T-helper 22 cell (primary cell): ENCODE measurements around the gene TTC23.
"Not testable (repeated sequence)": the region's sequence is repeated elsewhere in the genome, so short reads cannot be mapped to it uniquely, and the experiment has no call there.

ENCODE experiments used
- DNase-seq: peaks from one replicate; pipeline ENCODE4 v3.0.0-alpha.2; 2020; ENCODE audit warnings: low read depth

Gene TTC23

GRCh38 chr15:99192181-99192580 lies 57.2 kb downstream of the TTC23 start:
- not testable (repeated sequence) for DNase-seq

GRCh38 chr15:99187936-99188335 lies 61.4 kb downstream of the TTC23 start:
- DNase-seq: no peak

- DNase-seq: no peak
Measured at GRCh38 chr15:99185414-99186130, 63.8 kb downstream of the TTC23 start.

GRCh38 chr15:99182791-99183190 lies 66.6 kb downstream of the TTC23 start:
- DNase-seq: no peak

GRCh38 chr15:99181545-99181971 lies 67.8 kb downstream of the TTC23 start:
- no peak for DNase-seq

GRCh38 chr15:99180964-99181306 lies 68.4 kb downstream of the TTC23 start:
- DNase-seq: no peak

- DNase-seq: no peak
Measured at GRCh38 chr15:99180086-99180963, 69.1 kb downstream of the TTC23 start.

- DNase-seq: no peak
Measured at GRCh38 chr15:99177679-99178078, 71.7 kb downstream of the TTC23 start.

GRCh38 chr15:99176757-99177156 lies 72.6 kb downstream of the TTC23 start:
- DNase-seq: no peak

- DNase-seq: no peak
Measured at GRCh38 chr15:99174567-99175395, 74.6 kb downstream of the TTC23 start.

GRCh38 chr15:99172989-99173388 lies 76.4 kb downstream of the TTC23 start:
- no peak for DNase-seq

- DNase-seq: no peak
Measured at GRCh38 chr15:99172171-99172570, 77.2 kb downstream of the TTC23 start.

GRCh38 chr15:99170476-99171065 lies 78.8 kb downstream of the TTC23 start:
- DNase-seq: no peak

GRCh38 chr15:99169769-99170311 lies 79.5 kb downstream of the TTC23 start:
- DNase-seq: no peak

GRCh38 chr15:99168601-99169580 lies 80.5 kb downstream of the TTC23 start:
- DNase-seq: no peak

GRCh38 chr15:99167640-99168039 lies 81.7 kb downstream of the TTC23 start:
- no peak for DNase-seq

- no peak for DNase-seq
Measured at GRCh38 chr15:99167201-99167600, 82.2 kb downstream of the TTC23 start.

GRCh38 chr15:99165956-99166689 lies 83.3 kb downstream of the TTC23 start:
- DNase-seq: no peak

- DNase-seq: no peak
Measured at GRCh38 chr15:99165020-99165790, 84.2 kb downstream of the TTC23 start.
